ENCODE results near the gene ZBTB12. TPM values are rescaled to one million over a fixed set of nuclear protein-coding genes. Genes with fewer than 3 reads are reported as not detected.

Gene ZBTB12
- total and polyA plus RNA-seq, 2 of the 13 experiments (the other 11 are each of a cell fraction or from before 2014, with no cell fraction given) = 4.8 to 6.0 TPM

- Histone ChIP-seq H3K27me3 (ENCODE audit: control insufficient read depth in 1 of 2, insufficient read depth in 2 of 2, low read length in 2 of 2) (no peaks in the 10 kb centered on the region), H3K36me3 (replicated peaks in 1 of 2; ENCODE audit: control insufficient read depth in 1 of 2, insufficient read depth in 2 of 2, low read length in 2 of 2) (no peaks in the 10 kb centered on the region), H3K9me3 (ENCODE audit: low read length) (no peaks in the 10 kb centered on the region), H3K79me2 (ENCODE audit: insufficient read depth, low read length) (no peaks in the 10 kb centered on the region), H3K27ac (ENCODE audit: extremely low read length, insufficient read depth, low read length) (peak overlapping the region; percentile 43), H3K4me2 (ENCODE audit: low read depth, low read length) (peak overlapping the region; percentile 48), H3K9ac (ENCODE audit: insufficient read depth, low read depth, low read length) (peak overlapping the region; percentile 8), H3K4me3 (replicated peaks in 1 of 3; ENCODE audit: insufficient read depth in 1 of 3, low read depth in 2 of 3, low read length in 3 of 3) (no peak overlapping the region), H2AFZ (ENCODE audit: low read length) (peak overlapping the region; percentile 43), H3K4me1 (ENCODE audit: insufficient read depth, low read length) (peaks cover 35% of the 10 kb centered on the region), H4K20me1 (ENCODE audit: insufficient read depth, low read length) (no peaks in the 10 kb centered on the region)
- FAIRE-seq (no peak), DNase-seq (ENCODE audit: low spot score) (no peak), ATAC-seq (peak; percentile 45)
- in situ Hi-C loops (cut with HindIII; ENCODE audit: extremely low pct_ligation_motif_present, low pct_unique_long_range_greater_than_20kb) = no loop called here
- CTCF ChIA-PET (ENCODE audit: low intra/inter-chr PET ratio, low total read pairs) = no interaction called here
- TF ChIP-seq ZNF335 (CRISPR knock-in tag; IDR thresholded peaks at IDR 0.05) (0 out of 2 replicates have a peak, but pooled peaks have one; percentile 33), CREB3 (CRISPR knock-in tag; IDR thresholded peaks at IDR 0.05) (no peak), TBX2 (CRISPR knock-in tag; IDR thresholded peaks at IDR 0.05; ENCODE audit: borderline replicate concordance) (peak; percentile 38; the same call in 1 of the 2 replicates), ZNF121 (CRISPR knock-in tag; IDR thresholded peaks at IDR 0.05) (peak; percentile 52)
- BruUV-seq (replicated peaks) = no TSS peak
- WGBS (ENCODE audit: low lambda C conversion rate) = 92% methylated on average over 2 of the region's 2 CpGs
- intact Hi-C loops (cut with micrococcal nuclease; ENCODE audit: unreplicated experiment) = no loop called here
- POLR2A ChIA-PET = interaction anchor here (0.8 to 5.9 kb wide), 3 partner anchors 14 to 20 kb away, joined by 3 to 93 read pairs (median 52); partner anchors contain the start of gene NEU1
Observed at GRCh38 chr6:31850765-31851484, 51.0 kb downstream of the ZBTB12 start.

Small RNA genes within 50 kb of the gene (small RNA-seq; reads per million reads assigned to genes)
- 0 reads per million in 3 experiments for gene AL645922.1 (ENCODE audit: insufficient read depth in 2 of 3, insufficient read length in 3 of 3, low read depth in 2 of 3, low replicate concordance in 1 of 3)

Other genes with a start within 250 kb of the ZBTB12 start
Only the 30 nearest of the 37 such genes appear.
- 0.33 TPM in 1 of 2 replicates, not detected in the other for gene LY6G5C, start 221.0 kb downstream of the ZBTB12 start, total RNA-seq (2016; rRNA removed; fragmentation: Illumina TruSeq; extraction: Trizol)
- 0.50 and 0.55 TPM in 2 replicates for gene LY6G5C, start 221.0 kb downstream of the ZBTB12 start, polyA plus RNA-seq (2011; rRNA removed)
- gene ABHD16A, start 198.8 kb downstream of the ZBTB12 start, total RNA-seq (2016; rRNA removed; fragmentation: Illumina TruSeq; extraction: Trizol) = 16.2 and 43.5 TPM in 2 replicates
- gene ABHD16A, start 198.8 kb downstream of the ZBTB12 start, polyA plus RNA-seq (2011; rRNA removed) = 45.4 and 49.0 TPM in 2 replicates
- not detected in 2 replicates for gene LY6G6F, start 195.2 kb downstream of the ZBTB12 start, total RNA-seq (2016; rRNA removed; fragmentation: Illumina TruSeq; extraction: Trizol)
- gene LY6G6F, start 195.2 kb downstream of the ZBTB12 start, polyA plus RNA-seq (2011; rRNA removed) = not detected in 2 replicates
- not detected in 2 replicates for gene LY6G6D, start 186.7 kb downstream of the ZBTB12 start, total RNA-seq (2016; rRNA removed; fragmentation: Illumina TruSeq; extraction: Trizol)
- gene LY6G6D, start 186.7 kb downstream of the ZBTB12 start, polyA plus RNA-seq (2011; rRNA removed) = not detected in 2 replicates
- gene LY6G6C, start 180.3 kb downstream of the ZBTB12 start, total RNA-seq (2016; rRNA removed; fragmentation: Illumina TruSeq; extraction: Trizol) = not detected in 2 replicates
- gene LY6G6C, start 180.3 kb downstream of the ZBTB12 start, polyA plus RNA-seq (2011; rRNA removed) = 0.15 and 0.21 TPM in 2 replicates
- gene MPIG6B, start 178.7 kb downstream of the ZBTB12 start, total RNA-seq (2016; rRNA removed; fragmentation: Illumina TruSeq; extraction: Trizol) = not detected in 2 replicates
- gene MPIG6B, start 178.7 kb downstream of the ZBTB12 start, polyA plus RNA-seq (2011; rRNA removed) = not detected in 2 replicates
- gene DDAH2, start 172.8 kb downstream of the ZBTB12 start, total RNA-seq (2016; rRNA removed; fragmentation: Illumina TruSeq; extraction: Trizol) = 14.4 and 16.4 TPM in 2 replicates
- gene DDAH2, start 172.8 kb downstream of the ZBTB12 start, polyA plus RNA-seq (2011; rRNA removed) = 21.1 and 21.9 TPM in 2 replicates
- gene CLIC1, start 165.6 kb downstream of the ZBTB12 start, total RNA-seq (2016; rRNA removed; fragmentation: Illumina TruSeq; extraction: Trizol) = 445 and 602 TPM in 2 replicates
- 891 and 997 TPM in 2 replicates for gene CLIC1, start 165.6 kb downstream of the ZBTB12 start, polyA plus RNA-seq (2011; rRNA removed)
- gene MSH5, start 162.1 kb downstream of the ZBTB12 start, total RNA-seq (2016; rRNA removed; fragmentation: Illumina TruSeq; extraction: Trizol) = 2.5 and 10.2 TPM in 2 replicates
- 28.3 and 38.7 TPM in 2 replicates for gene MSH5, start 162.1 kb downstream of the ZBTB12 start, polyA plus RNA-seq (2011; rRNA removed)
- gene SAPCD1, start 139.4 kb downstream of the ZBTB12 start, total RNA-seq (2016; rRNA removed; fragmentation: Illumina TruSeq; extraction: Trizol) = 0.56 and 2.5 TPM in 2 replicates
- gene SAPCD1, start 139.4 kb downstream of the ZBTB12 start, polyA plus RNA-seq (2011; rRNA removed) = 3.9 and 5.3 TPM in 2 replicates
- gene VWA7, start 124.8 kb downstream of the ZBTB12 start, total RNA-seq (2016; rRNA removed; fragmentation: Illumina TruSeq; extraction: Trizol) = 0.79 and 0.86 TPM in 2 replicates
- gene VWA7, start 124.8 kb downstream of the ZBTB12 start, polyA plus RNA-seq (2011; rRNA removed) = 3.3 and 4.4 TPM in 2 replicates
- gene VARS1, start 106.3 kb downstream of the ZBTB12 start, total RNA-seq (2016; rRNA removed; fragmentation: Illumina TruSeq; extraction: Trizol) = 56.1 and 59.2 TPM in 2 replicates
- 14.7 and 19.9 TPM in 2 replicates for gene VARS1, start 106.3 kb downstream of the ZBTB12 start, polyA plus RNA-seq (2011; rRNA removed)
- gene LSM2, start 95.1 kb downstream of the ZBTB12 start, total RNA-seq (2016; rRNA removed; fragmentation: Illumina TruSeq; extraction: Trizol) = 90.5 and 93.7 TPM in 2 replicates
- 64.7 and 69.4 TPM in 2 replicates for gene LSM2, start 95.1 kb downstream of the ZBTB12 start, polyA plus RNA-seq (2011; rRNA removed)
- gene HSPA1L, start 86.8 kb downstream of the ZBTB12 start, total RNA-seq (2016; rRNA removed; fragmentation: Illumina TruSeq; extraction: Trizol) = 0.55 and 0.94 TPM in 2 replicates
- gene HSPA1L, start 86.8 kb downstream of the ZBTB12 start, polyA plus RNA-seq (2011; rRNA removed) = 0.78 and 1.0 TPM in 2 replicates
- gene HSPA1A, start 86.5 kb downstream of the ZBTB12 start, total RNA-seq (2016; rRNA removed; fragmentation: Illumina TruSeq; extraction: Trizol) = 83.5 and 85.0 TPM in 2 replicates
- gene HSPA1A, start 86.5 kb downstream of the ZBTB12 start, polyA plus RNA-seq (2011; rRNA removed) = 44.5 and 80.9 TPM in 2 replicates
- 186 and 189 TPM in 2 replicates for gene HSPA1B, start 74.3 kb downstream of the ZBTB12 start, total RNA-seq (2016; rRNA removed; fragmentation: Illumina TruSeq; extraction: Trizol)
- 26.0 and 57.2 TPM in 2 replicates for gene HSPA1B, start 74.3 kb downstream of the ZBTB12 start, polyA plus RNA-seq (2011; rRNA removed)
- 139 and 297 TPM in 2 replicates for gene NEU1, start 39.3 kb downstream of the ZBTB12 start, total RNA-seq (2016; rRNA removed; fragmentation: Illumina TruSeq; extraction: Trizol)
- gene NEU1, start 39.3 kb downstream of the ZBTB12 start, polyA plus RNA-seq (2011; rRNA removed) = 202 and 215 TPM in 2 replicates
- 5.6 and 5.9 TPM in 2 replicates for gene SLC44A4, start 23.1 kb downstream of the ZBTB12 start, total RNA-seq (2016; rRNA removed; fragmentation: Illumina TruSeq; extraction: Trizol)
- gene SLC44A4, start 23.1 kb downstream of the ZBTB12 start, polyA plus RNA-seq (2011; rRNA removed) = 3.5 and 3.6 TPM in 2 replicates
- gene EHMT2, start 4.4 kb downstream of the ZBTB12 start, total RNA-seq (2016; rRNA removed; fragmentation: Illumina TruSeq; extraction: Trizol) = 43.5 and 69.2 TPM in 2 replicates
- 51.2 and 55.2 TPM in 2 replicates for gene EHMT2, start 4.4 kb downstream of the ZBTB12 start, polyA plus RNA-seq (2011; rRNA removed)
- 70.9 and 165 TPM in 2 replicates for gene C2, start 25.6 kb upstream of the ZBTB12 start, total RNA-seq (2016; rRNA removed; fragmentation: Illumina TruSeq; extraction: Trizol)
- 307 and 450 TPM in 2 replicates for gene C2, start 25.6 kb upstream of the ZBTB12 start, polyA plus RNA-seq (2011; rRNA removed)
- gene CFB, start 44.0 kb upstream of the ZBTB12 start, total RNA-seq (2016; rRNA removed; fragmentation: Illumina TruSeq; extraction: Trizol) = 71.1 and 171 TPM in 2 replicates
- gene CFB, start 44.0 kb upstream of the ZBTB12 start, polyA plus RNA-seq (2011; rRNA removed) = 513 and 772 TPM in 2 replicates
- gene NELFE, start 56.9 kb upstream of the ZBTB12 start, total RNA-seq (2016; rRNA removed; fragmentation: Illumina TruSeq; extraction: Trizol) = 69.8 and 80.4 TPM in 2 replicates
- 51.3 and 57.3 TPM in 2 replicates for gene NELFE, start 56.9 kb upstream of the ZBTB12 start, polyA plus RNA-seq (2011; rRNA removed)
- gene SKIC2, start 57.1 kb upstream of the ZBTB12 start, total RNA-seq (2016; rRNA removed; fragmentation: Illumina TruSeq; extraction: Trizol) = 59.7 and 67.1 TPM in 2 replicates
- 68.4 and 76.1 TPM in 2 replicates for gene SKIC2, start 57.1 kb upstream of the ZBTB12 start, polyA plus RNA-seq (2011; rRNA removed)
- gene DXO, start 70.1 kb upstream of the ZBTB12 start, total RNA-seq (2016; rRNA removed; fragmentation: Illumina TruSeq; extraction: Trizol) = 10.8 and 18.6 TPM in 2 replicates
- gene DXO, start 70.1 kb upstream of the ZBTB12 start, polyA plus RNA-seq (2011; rRNA removed) = 26.2 and 28.9 TPM in 2 replicates
- gene C4A, start 80.0 kb upstream of the ZBTB12 start, total RNA-seq (2016; rRNA removed; fragmentation: Illumina TruSeq; extraction: Trizol) = 73.0 and 165 TPM in 2 replicates
- gene C4A, start 80.0 kb upstream of the ZBTB12 start, polyA plus RNA-seq (2011; rRNA removed) = 478 and 755 TPM in 2 replicates
- 67.2 and 167 TPM in 2 replicates for gene C4B, start 112.7 kb upstream of the ZBTB12 start, total RNA-seq (2016; rRNA removed; fragmentation: Illumina TruSeq; extraction: Trizol)
- gene C4B, start 112.7 kb upstream of the ZBTB12 start, polyA plus RNA-seq (2011; rRNA removed) = 538 and 944 TPM in 2 replicates
- 0.29 and 1.5 TPM in 2 replicates for gene CYP21A2, start 136.3 kb upstream of the ZBTB12 start, total RNA-seq (2016; rRNA removed; fragmentation: Illumina TruSeq; extraction: Trizol)
- gene CYP21A2, start 136.3 kb upstream of the ZBTB12 start, polyA plus RNA-seq (2011; rRNA removed) = 6.3 and 8.6 TPM in 2 replicates
- 0.74 and 1.6 TPM in 2 replicates for gene TNXB, start 207.3 kb upstream of the ZBTB12 start, total RNA-seq (2016; rRNA removed; fragmentation: Illumina TruSeq; extraction: Trizol)
- 2.7 and 2.9 TPM in 2 replicates for gene TNXB, start 207.3 kb upstream of the ZBTB12 start, polyA plus RNA-seq (2011; rRNA removed)
- 7.5 and 18.1 TPM in 2 replicates for gene ATF6B, start 226.2 kb upstream of the ZBTB12 start, total RNA-seq (2016; rRNA removed; fragmentation: Illumina TruSeq; extraction: Trizol)
- gene ATF6B, start 226.2 kb upstream of the ZBTB12 start, polyA plus RNA-seq (2011; rRNA removed) = 44.0 and 45.8 TPM in 2 replicates
- 10.0 and 11.0 TPM in 2 replicates for gene FKBPL, start 228.2 kb upstream of the ZBTB12 start, total RNA-seq (2016; rRNA removed; fragmentation: Illumina TruSeq; extraction: Trizol)
- gene FKBPL, start 228.2 kb upstream of the ZBTB12 start, polyA plus RNA-seq (2011; rRNA removed) = 2.9 and 3.0 TPM in 2 replicates

Data from HepG2 (cell line).